B cell (primary cell): ENCODE results near the gene FOXO3. TPM values are rescaled to one million over a fixed set of nuclear protein-coding genes. Genes with fewer than 3 reads are reported as not detected.

Experiments
- ATAC-seq: fragments of 200-7000 bp; cut with Tn5 transposase; one replicate; pipeline ENCODE4 v1.10.0; 2021; ENCODE audit warnings: low read depth, mild to moderate bottlenecking, moderate number of reproducible peaks, moderate library complexity
- CTCF ChIA-PET: fragments of 350-600 bp; sonication (Branson Sonifier 250); formaldehyde crosslinking; loops from one replicate; lab custom pipeline; 2021; ENCODE audit warnings: antibody characterized with exemption, inconsistent platforms; lab: Charles Lee
- POLR2A ChIA-PET: fragments of 350-600 bp; sonication (Branson Sonifier 250); formaldehyde crosslinking; loops from one replicate; lab custom pipeline; 2021; ENCODE audit warnings: antibody characterized with exemption; lab: Charles Lee
- DNase-seq: peaks from one replicate; pipeline ENCODE4 v3.0.0; 2013
- H2AFZ ChIP-seq: 2 replicates; pipeline ENCODE4 v1.6.1; 2012; ENCODE audit warnings: mild to moderate bottlenecking, low read depth, low read length; ENCODE audit not compliant: insufficient read depth, poor library complexity, severe bottlenecking
- H3K27ac ChIP-seq, 2 donors: 1 replicate in 1 of 2; 2 replicates in 1 of 2; pipeline ENCODE4 v1.5.1; 2012 to 2013; ENCODE audit warnings: low read length in 2 of 2, mild to moderate bottlenecking in 2 of 2, moderate library complexity in 1 of 2
- H3K27me3 ChIP-seq, 4 experiments: fragments of 200-600 bp in 1 of 4; sonication (generic) in 1 of 4; replicated peaks in 1 of 4; 1 replicate in 2 of 4; 2 replicates in 2 of 4; pipeline versions ENCODE4 v1.6.1 to v1.7.0; 2013 to 2016; ENCODE audit warnings: low read length in 3 of 4, mild to moderate bottlenecking in 2 of 4, mixed read lengths in 1 of 4, moderate library complexity in 1 of 4; ENCODE audit not compliant: insufficient read depth in 4 of 4, control insufficient read depth in 3 of 4; ENCODE audit errors: control extremely low read depth in 1 of 4
- H3K36me3 ChIP-seq, 2 experiments: replicated peaks in 1 of 2; 1 replicate in 1 of 2; 2 replicates in 1 of 2; pipeline versions ENCODE4 v1.6.1 to v1.7.1; 2013; ENCODE audit warnings: low read length in 1 of 2; ENCODE audit not compliant: insufficient read depth in 2 of 2, control insufficient read depth in 1 of 2; ENCODE audit errors: control extremely low read depth in 1 of 2, extremely low read depth in 1 of 2
- H3K4me1 ChIP-seq, 2 donors: fragments of 200-600 bp in 1 of 2; sonication (generic) in 1 of 2; 1 replicate in 1 of 2; 2 replicates in 1 of 2; pipeline versions ENCODE4 v1.5.1 to v1.6.1; 2013 to 2017; ENCODE audit warnings: low read length in 2 of 2; ENCODE audit not compliant: control insufficient read depth in 2 of 2, insufficient read depth in 2 of 2
- H3K4me2 ChIP-seq: replicated peaks from 2 replicates; pipeline ENCODE3; 2012; ENCODE audit warnings: mild to moderate bottlenecking, low read depth, low read length; ENCODE audit not compliant: poor library complexity, severe bottlenecking
- H3K4me3 ChIP-seq, 5 experiments: fragments of 200-600 bp in 1 of 5; sonication (generic) in 1 of 5; 1 replicate in 3 of 5; 2 replicates in 2 of 5; pipeline versions ENCODE4 v1.5.1 to v1.7.0; 2011 to 2016; ENCODE audit warnings: low read length in 4 of 5, mild to moderate bottlenecking in 4 of 5, low read depth in 2 of 5, control low read depth in 1 of 5, moderate library complexity in 1 of 5; ENCODE audit not compliant: insufficient read depth in 1 of 5; ENCODE audit errors: control extremely low read depth in 1 of 5, extremely low read depth in 1 of 5
- H3K79me2 ChIP-seq: fragments of 200-600 bp; sonication (generic); one replicate; pipeline ENCODE4 v1.6.0; 2016; ENCODE audit warnings: low read length; ENCODE audit not compliant: control insufficient read depth, insufficient read depth
- H3K9ac ChIP-seq: fragments of 200-600 bp; sonication (generic); 2 replicates; pipeline ENCODE4 v1.6.1; 2017; ENCODE audit warnings: mild to moderate bottlenecking, low read length, moderate library complexity
- H3K9me3 ChIP-seq, 3 donors: one replicate each; pipeline versions ENCODE4 v1.6.1 to v1.7.1; 2013; ENCODE audit warnings: low read length in 2 of 3; ENCODE audit not compliant: control insufficient read depth in 2 of 3, insufficient read depth in 1 of 3; ENCODE audit errors: control extremely low read depth in 1 of 3
- H4K20me1 ChIP-seq: 2 replicates; pipeline ENCODE4 v1.6.0; 2012; ENCODE audit warnings: mild to moderate bottlenecking, low read length; ENCODE audit not compliant: insufficient read depth, control insufficient read depth, poor library complexity, severe bottlenecking
- H3K27ac Mint-ChIP-seq: one replicate; pipeline ENCODE4 v1.8.0; 2021; ENCODE audit warnings: mixed read lengths
- H3K27me3 Mint-ChIP-seq: one replicate; pipeline ENCODE4 v1.8.0; 2021; ENCODE audit warnings: mixed read lengths
- H3K4me1 Mint-ChIP-seq: one replicate; pipeline ENCODE4 v1.8.0; 2021; ENCODE audit warnings: mixed read lengths
- H3K4me3 Mint-ChIP-seq: one replicate; pipeline ENCODE4 v1.8.0; 2021; ENCODE audit warnings: mixed read lengths
- H3K9me3 Mint-ChIP-seq: one replicate; pipeline ENCODE4 v1.8.0; 2022; ENCODE audit warnings: mixed read lengths; ENCODE audit not compliant: insufficient read depth
- EZH2 ChIP-seq: IDR thresholded peaks from 2 replicates; pipeline ENCODE4 v1.6.1; 2012; ENCODE audit warnings: borderline replicate concordance, low read depth, mild to moderate bottlenecking, moderate library complexity, low read length; ENCODE audit not compliant: insufficient read depth, poor library complexity, severe bottlenecking
- WGBS: methylation state at CpG from one replicate; pipeline ENCODE4 v1.1.5; 2013; ENCODE audit warnings: missing lambda C conversion rate; ENCODE audit not compliant: insufficient coverage; 5-methylcytosine and 5-hydroxymethylcytosine counted together
- intact Hi-C: fragments of 100-400 bp; cut with micrococcal nuclease; formaldehyde crosslinking; loops from one replicate; pipeline ENCODE4 v1.10.0; 2022
- polyA plus RNA-seq: library from polyadenylated mRNA; depleted of rRNA; stranded (reverse); fragments of >200 nt; gene quantifications from 2 replicates; pipeline ENCODE4 v1.2.3, GENCODE V29; 2012
- total RNA-seq, 2 donors: library from RNA; stranded (reverse); fragments of 120-200 nt in 1 of 2; gene quantifications; 1 replicate in 1 of 2; 2 replicates in 1 of 2; pipeline versions ENCODE4 v1.2.3 to v1.2.4, GENCODE V29; 2013 to 2022
- TF ChIP-seq, protein P1 (sequence below): fragments of 200-600 bp; IDR thresholded peaks from one replicate; pipeline ENCODE4 v1.8.0; 2022; ENCODE audit warnings: antibody characterized with exemption, mild to moderate bottlenecking

The FOXO3 gene
- total and polyA plus RNA-seq, 2 donors (not counting 1 experiment from before 2014, with no cell fraction given), result 6.0 to 16.9 TPM

DNA sequence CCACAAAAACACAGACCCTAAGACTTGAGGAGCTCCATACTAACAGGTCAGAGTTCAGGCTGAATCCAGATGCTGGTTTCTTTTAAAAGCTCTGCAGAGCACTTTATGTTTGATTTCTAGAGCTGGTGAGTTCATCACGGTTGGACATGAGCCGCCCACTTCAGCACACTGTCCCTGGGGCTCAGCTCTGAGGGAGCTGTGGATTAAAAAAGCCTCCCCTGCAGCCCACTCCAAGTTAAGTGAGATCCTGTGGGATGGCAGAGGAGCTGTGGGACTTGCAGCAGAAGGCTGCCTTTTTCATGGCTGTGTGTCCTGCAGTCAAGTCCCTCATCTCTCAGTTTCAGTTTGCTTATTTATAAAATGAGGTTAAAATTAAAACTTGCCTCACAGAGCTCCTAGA, 110.5 kb downstream of the FOXO3 start:
- Histone ChIP-seq H3K4me1 (peaks cover 0 to 3% of the 10 kb centered on the region in 2 donors), H3K4me2 (no peak overlapping the region), H3K79me2 (peaks cover 19% of the 10 kb centered on the region), H2AFZ (no peak overlapping the region), H3K4me3 (no peak overlapping the region), H3K9ac (no peak overlapping the region), H4K20me1 (peaks cover 30% of the 10 kb centered on the region), H3K27ac (no peak overlapping the region), H3K36me3 (peaks cover 0 to 7% of the 10 kb centered on the region in 2 experiments), H3K9me3 (no peaks in the 10 kb centered on the region), H3K27me3 (no peaks in the 10 kb centered on the region)
- TF ChIP-seq, protein P1, sequence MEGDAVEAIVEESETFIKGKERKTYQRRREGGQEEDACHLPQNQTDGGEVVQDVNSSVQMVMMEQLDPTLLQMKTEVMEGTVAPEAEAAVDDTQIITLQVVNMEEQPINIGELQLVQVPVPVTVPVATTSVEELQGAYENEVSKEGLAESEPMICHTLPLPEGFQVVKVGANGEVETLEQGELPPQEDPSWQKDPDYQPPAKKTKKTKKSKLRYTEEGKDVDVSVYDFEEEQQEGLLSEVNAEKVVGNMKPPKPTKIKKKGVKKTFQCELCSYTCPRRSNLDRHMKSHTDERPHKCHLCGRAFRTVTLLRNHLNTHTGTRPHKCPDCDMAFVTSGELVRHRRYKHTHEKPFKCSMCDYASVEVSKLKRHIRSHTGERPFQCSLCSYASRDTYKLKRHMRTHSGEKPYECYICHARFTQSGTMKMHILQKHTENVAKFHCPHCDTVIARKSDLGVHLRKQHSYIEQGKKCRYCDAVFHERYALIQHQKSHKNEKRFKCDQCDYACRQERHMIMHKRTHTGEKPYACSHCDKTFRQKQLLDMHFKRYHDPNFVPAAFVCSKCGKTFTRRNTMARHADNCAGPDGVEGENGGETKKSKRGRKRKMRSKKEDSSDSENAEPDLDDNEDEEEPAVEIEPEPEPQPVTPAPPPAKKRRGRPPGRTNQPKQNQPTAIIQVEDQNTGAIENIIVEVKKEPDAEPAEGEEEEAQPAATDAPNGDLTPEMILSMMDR, result no peak
- no peak for TF ChIP-seq EZH2
- H3K27me3 Mint-ChIP-seq, result no peaks in the 10 kb centered on the region
- H3K9me3 Mint-ChIP-seq, result no peaks in the 10 kb centered on the region
- no peak for DNase-seq
- WGBS, result 100% methylated on average over 1 of the region's 2 CpGs
- H3K4me1 Mint-ChIP-seq, result peaks cover 18% of the 10 kb centered on the region
- no peak overlapping the region for H3K27ac Mint-ChIP-seq
- intact Hi-C loops, result no loop called here
- H3K4me3 Mint-ChIP-seq, result no peak overlapping the region
- ChIA-PET POLR2A (no interaction called here), CTCF (interaction anchor here (1.6 kb wide), 1 partner anchor 221 kb away, joined by 5 read pairs; no protein-coding TSS in a partner anchor)
- ATAC-seq, result no peak

DNA sequence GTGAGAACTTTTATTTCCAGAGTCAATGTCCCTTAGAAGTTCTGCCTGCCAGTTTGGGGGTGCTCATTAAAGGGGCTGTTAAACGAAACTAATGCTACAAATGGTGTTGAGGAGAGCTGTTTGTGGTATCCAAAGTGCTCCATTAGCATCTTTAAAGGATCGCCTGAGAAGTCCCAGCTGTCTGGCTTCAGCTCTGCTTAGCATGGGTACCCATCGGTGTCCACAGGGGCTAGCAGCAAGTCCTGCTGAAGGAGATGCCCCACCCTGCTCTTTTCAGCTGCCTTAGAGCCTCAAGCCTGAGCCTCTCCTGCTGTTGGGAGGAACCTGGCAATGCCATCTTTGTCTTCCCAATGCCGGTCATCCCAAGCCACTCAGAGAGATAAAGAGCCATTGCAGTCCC, 111.1 kb downstream of the FOXO3 start:
- Histone ChIP-seq H3K27me3 (no peaks in the 10 kb centered on the region), H4K20me1 (peaks cover 24% of the 10 kb centered on the region), H3K4me3 (no peak overlapping the region)

More for the DNA sequence above, 111.1 kb downstream of the FOXO3 start:
- Histone ChIP-seq H2AFZ (no peak overlapping the region), H3K9me3 (no peaks in the 10 kb centered on the region), H3K27ac (no peak overlapping the region), H3K4me1 (peaks cover 0 to 3% of the 10 kb centered on the region in 2 donors), H3K9ac (no peak overlapping the region), H3K4me2 (no peak overlapping the region), H3K36me3 (peaks cover 0 to 7% of the 10 kb centered on the region in 2 experiments), H3K79me2 (peaks cover 16% of the 10 kb centered on the region)
- WGBS, result 96% methylated on average over 4 of the region's 4 CpGs
- Mint-ChIP-seq H3K27ac (no peak overlapping the region), H3K4me3 (no peak overlapping the region), H3K4me1 (peaks cover 16% of the 10 kb centered on the region), H3K9me3 (no peaks in the 10 kb centered on the region), H3K27me3 (no peaks in the 10 kb centered on the region)
- intact Hi-C loops, result no loop called here
- POLR2A ChIA-PET, result no interaction called here
- ATAC-seq, result no peak
- DNase-seq, result no peak
- no peak for TF ChIP-seq EZH2
- TF ChIP-seq, protein P1, result no peak
- CTCF ChIA-PET, result interaction anchor here (1.6 kb wide), 1 partner anchor 221 kb away, joined by 5 read pairs; no protein-coding TSS in a partner anchor
